Measurements from ENCODE around the gene TTYH3. TPM values are rescaled to one million over a fixed set of nuclear protein-coding genes. Genes with fewer than 3 reads are reported as not detected.

TTYH3 gene
- total and polyA plus RNA-seq, 2 of the 13 experiments (the other 11 are each of a cell fraction or from before 2014, with no cell fraction given) = 26.3 to 50.0 TPM

- TF ChIP-seq BATF2 (CRISPR knock-in tag; IDR thresholded peaks at IDR 0.05) (no peak), WIZ (CRISPR knock-in tag; IDR thresholded peaks at IDR 0.05) (no peak), SOX5 (CRISPR knock-in tag; IDR thresholded peaks at IDR 0.05; ENCODE audit: borderline replicate concordance) (no peak), MXI1 (IDR thresholded peaks at IDR 0.05; ENCODE audit: borderline replicate concordance, low read depth, low read length) (no peak), NPAS2 (CRISPR knock-in tag; IDR thresholded peaks at IDR 0.05; ENCODE audit: borderline replicate concordance) (no peak)
- TF ChIP-seq, protein P1, sequence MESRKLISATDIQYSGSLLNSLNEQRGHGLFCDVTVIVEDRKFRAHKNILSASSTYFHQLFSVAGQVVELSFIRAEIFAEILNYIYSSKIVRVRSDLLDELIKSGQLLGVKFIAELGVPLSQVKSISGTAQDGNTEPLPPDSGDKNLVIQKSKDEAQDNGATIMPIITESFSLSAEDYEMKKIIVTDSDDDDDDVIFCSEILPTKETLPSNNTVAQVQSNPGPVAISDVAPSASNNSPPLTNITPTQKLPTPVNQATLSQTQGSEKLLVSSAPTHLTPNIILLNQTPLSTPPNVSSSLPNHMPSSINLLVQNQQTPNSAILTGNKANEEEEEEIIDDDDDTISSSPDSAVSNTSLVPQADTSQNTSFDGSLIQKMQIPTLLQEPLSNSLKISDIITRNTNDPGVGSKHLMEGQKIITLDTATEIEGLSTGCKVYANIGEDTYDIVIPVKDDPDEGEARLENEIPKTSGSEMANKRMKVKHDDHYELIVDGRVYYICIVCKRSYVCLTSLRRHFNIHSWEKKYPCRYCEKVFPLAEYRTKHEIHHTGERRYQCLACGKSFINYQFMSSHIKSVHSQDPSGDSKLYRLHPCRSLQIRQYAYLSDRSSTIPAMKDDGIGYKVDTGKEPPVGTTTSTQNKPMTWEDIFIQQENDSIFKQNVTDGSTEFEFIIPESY (CRISPR knock-in tag; IDR thresholded peaks at IDR 0.05) = peak; percentile 93
Observed at GRCh38 chr7:2711895-2712675, 80.3 kb downstream of the TTYH3 start (continued).

DNA sequence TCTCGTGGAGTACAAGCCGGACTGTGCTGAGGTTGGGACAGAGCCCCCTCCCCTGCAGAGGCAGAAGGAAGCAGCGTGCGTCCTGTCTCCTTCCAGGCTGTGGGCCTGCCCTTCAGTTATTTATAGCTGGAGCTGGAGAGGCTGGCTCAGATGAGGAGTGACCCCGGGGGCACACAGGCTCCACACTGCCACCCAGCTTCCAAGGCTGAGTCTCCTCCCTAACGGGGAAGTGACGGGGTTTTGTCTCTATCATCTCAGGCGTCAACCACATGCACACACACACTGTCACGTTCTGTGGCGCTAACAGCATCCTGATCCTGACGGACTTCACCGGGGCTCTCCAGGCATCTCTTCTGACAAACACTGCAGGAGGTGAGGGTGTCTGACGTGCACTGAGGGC, 81.6 kb downstream of the TTYH3 start:
- DNase-seq (ENCODE audit: low spot score) (no peak), FAIRE-seq (no peak), ATAC-seq (no peak)
- Histone ChIP-seq H3K27ac (ENCODE audit: extremely low read length, insufficient read depth, low read length) (no peak overlapping the region), H4K20me1 (ENCODE audit: insufficient read depth, low read length) (no peaks in the 10 kb centered on the region; the same call in 1 of the 2 replicates), H3K4me1 (ENCODE audit: insufficient read depth, low read length) (peaks cover 15% of the 10 kb centered on the region), H3K27me3 (ENCODE audit: control insufficient read depth in 1 of 2, insufficient read depth in 2 of 2, low read length in 2 of 2) (no peaks in the 10 kb centered on the region), H2AFZ (ENCODE audit: low read length) (no peak overlapping the region), H3K4me3 (replicated peaks in 1 of 3; ENCODE audit: insufficient read depth in 1 of 3, low read depth in 2 of 3, low read length in 3 of 3) (no peak overlapping the region), H3K36me3 (replicated peaks in 1 of 2; ENCODE audit: control insufficient read depth in 1 of 2, insufficient read depth in 2 of 2, low read length in 2 of 2) (peaks cover under 1 to 2% of the 10 kb centered on the region in 2 experiments; a peak in 2 of 5 replicates), H3K79me2 (ENCODE audit: insufficient read depth, low read length) (no peaks in the 10 kb centered on the region), H3K4me2 (ENCODE audit: low read depth, low read length) (no peak overlapping the region), H3K9ac (ENCODE audit: insufficient read depth, low read depth, low read length) (no peak overlapping the region), H3K9me3 (ENCODE audit: low read length) (no peaks in the 10 kb centered on the region)
- POLR2A ChIA-PET = no interaction called here
- in situ Hi-C loops (cut with HindIII; ENCODE audit: extremely low pct_ligation_motif_present, low pct_unique_long_range_greater_than_20kb) = no loop called here
- WGBS (ENCODE audit: low lambda C conversion rate) = 90% methylated on average over 2 of the region's 13 CpGs
- CTCF ChIA-PET (ENCODE audit: low intra/inter-chr PET ratio, low total read pairs) = no interaction called here
- intact Hi-C loops (cut with micrococcal nuclease; ENCODE audit: unreplicated experiment) = no loop called here
- BruUV-seq (replicated peaks) = no TSS peak
- TF ChIP-seq ZSCAN22 (CRISPR knock-in tag; IDR thresholded peaks at IDR 0.05) (no peak), ZNF484 (CRISPR knock-in tag; IDR thresholded peaks at IDR 0.05; ENCODE audit: borderline replicate concordance, low read depth) (no peak), STAG1 (CRISPR knock-in tag; IDR thresholded peaks at IDR 0.05) (no peak), REL (CRISPR knock-in tag; conservative IDR thresholded peaks at IDR 0.05) (no peak), ARID3A (IDR thresholded peaks at IDR 0.05; ENCODE audit: low read depth, low read length) (no peak), ZBTB38 (CRISPR knock-in tag; IDR thresholded peaks at IDR 0.05) (peak; percentile 34; the same call in 1 of the 2 replicates)
- TF ChIP-seq, protein P1 (CRISPR knock-in tag; IDR thresholded peaks at IDR 0.05) = peak; percentile 72
- TF ChIP-seq, protein P2, sequence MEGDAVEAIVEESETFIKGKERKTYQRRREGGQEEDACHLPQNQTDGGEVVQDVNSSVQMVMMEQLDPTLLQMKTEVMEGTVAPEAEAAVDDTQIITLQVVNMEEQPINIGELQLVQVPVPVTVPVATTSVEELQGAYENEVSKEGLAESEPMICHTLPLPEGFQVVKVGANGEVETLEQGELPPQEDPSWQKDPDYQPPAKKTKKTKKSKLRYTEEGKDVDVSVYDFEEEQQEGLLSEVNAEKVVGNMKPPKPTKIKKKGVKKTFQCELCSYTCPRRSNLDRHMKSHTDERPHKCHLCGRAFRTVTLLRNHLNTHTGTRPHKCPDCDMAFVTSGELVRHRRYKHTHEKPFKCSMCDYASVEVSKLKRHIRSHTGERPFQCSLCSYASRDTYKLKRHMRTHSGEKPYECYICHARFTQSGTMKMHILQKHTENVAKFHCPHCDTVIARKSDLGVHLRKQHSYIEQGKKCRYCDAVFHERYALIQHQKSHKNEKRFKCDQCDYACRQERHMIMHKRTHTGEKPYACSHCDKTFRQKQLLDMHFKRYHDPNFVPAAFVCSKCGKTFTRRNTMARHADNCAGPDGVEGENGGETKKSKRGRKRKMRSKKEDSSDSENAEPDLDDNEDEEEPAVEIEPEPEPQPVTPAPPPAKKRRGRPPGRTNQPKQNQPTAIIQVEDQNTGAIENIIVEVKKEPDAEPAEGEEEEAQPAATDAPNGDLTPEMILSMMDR (CRISPR knock-in tag; IDR thresholded peaks at IDR 0.05) = peak; percentile 15; the same call in 1 of the 2 replicates

Data from HepG2 (cell line).